Measurements from ENCODE around the gene MIGA2. TPM values are rescaled to one million over a fixed set of nuclear protein-coding genes. Genes with fewer than 3 reads are reported as not detected.
A peak's percentile ranks its signal among the peaks of the same experiment; 100 is the strongest.

MIGA2 gene
- total RNA-seq, 1 donor from 2014 or later = 19.7 TPM

DNA sequence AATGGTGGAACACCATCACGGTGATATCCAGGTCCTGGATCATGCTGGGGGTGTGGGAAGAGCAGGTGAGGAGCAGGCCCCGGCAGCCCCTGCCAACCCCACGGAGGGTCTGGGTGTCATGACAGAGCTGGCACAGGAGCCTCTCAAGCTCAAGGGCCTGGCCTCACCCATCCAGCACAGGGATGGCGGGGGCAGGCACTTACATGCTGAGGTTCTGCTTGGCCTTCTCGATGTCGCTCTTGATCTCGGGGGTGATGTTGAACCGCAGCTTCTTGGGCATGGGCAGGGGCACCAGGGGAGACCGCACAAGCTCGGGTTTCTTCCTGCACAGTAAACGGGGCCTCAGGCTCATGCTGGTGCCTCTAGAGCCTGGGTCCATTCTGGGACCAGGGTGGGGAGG is 61.9 kb downstream of the MIGA2 start:
- H3K27ac Mint-ChIP-seq (ENCODE audit: unreplicated experiment) = no peak overlapping the region
- H3K4me1 Mint-ChIP-seq (ENCODE audit: low read depth) = no peaks in the 10 kb centered on the region
- no peak for DNase-seq (ENCODE audit: low spot score)
- H3K4me3 Mint-ChIP-seq (ENCODE audit: unreplicated experiment) = no peak overlapping the region
- H3K36me3 Mint-ChIP-seq (ENCODE audit: low read depth) = peaks cover 12% of the 10 kb centered on the region
- TF ChIP-seq, protein P1, sequence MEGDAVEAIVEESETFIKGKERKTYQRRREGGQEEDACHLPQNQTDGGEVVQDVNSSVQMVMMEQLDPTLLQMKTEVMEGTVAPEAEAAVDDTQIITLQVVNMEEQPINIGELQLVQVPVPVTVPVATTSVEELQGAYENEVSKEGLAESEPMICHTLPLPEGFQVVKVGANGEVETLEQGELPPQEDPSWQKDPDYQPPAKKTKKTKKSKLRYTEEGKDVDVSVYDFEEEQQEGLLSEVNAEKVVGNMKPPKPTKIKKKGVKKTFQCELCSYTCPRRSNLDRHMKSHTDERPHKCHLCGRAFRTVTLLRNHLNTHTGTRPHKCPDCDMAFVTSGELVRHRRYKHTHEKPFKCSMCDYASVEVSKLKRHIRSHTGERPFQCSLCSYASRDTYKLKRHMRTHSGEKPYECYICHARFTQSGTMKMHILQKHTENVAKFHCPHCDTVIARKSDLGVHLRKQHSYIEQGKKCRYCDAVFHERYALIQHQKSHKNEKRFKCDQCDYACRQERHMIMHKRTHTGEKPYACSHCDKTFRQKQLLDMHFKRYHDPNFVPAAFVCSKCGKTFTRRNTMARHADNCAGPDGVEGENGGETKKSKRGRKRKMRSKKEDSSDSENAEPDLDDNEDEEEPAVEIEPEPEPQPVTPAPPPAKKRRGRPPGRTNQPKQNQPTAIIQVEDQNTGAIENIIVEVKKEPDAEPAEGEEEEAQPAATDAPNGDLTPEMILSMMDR (IDR thresholded peaks at IDR 0.05) = no peak
- no peaks in the 10 kb centered on the region for H3K27me3 Mint-ChIP-seq (ENCODE audit: low read depth)
- H3K9me3 Mint-ChIP-seq (ENCODE audit: low read depth) = no peaks in the 10 kb centered on the region

DNA sequence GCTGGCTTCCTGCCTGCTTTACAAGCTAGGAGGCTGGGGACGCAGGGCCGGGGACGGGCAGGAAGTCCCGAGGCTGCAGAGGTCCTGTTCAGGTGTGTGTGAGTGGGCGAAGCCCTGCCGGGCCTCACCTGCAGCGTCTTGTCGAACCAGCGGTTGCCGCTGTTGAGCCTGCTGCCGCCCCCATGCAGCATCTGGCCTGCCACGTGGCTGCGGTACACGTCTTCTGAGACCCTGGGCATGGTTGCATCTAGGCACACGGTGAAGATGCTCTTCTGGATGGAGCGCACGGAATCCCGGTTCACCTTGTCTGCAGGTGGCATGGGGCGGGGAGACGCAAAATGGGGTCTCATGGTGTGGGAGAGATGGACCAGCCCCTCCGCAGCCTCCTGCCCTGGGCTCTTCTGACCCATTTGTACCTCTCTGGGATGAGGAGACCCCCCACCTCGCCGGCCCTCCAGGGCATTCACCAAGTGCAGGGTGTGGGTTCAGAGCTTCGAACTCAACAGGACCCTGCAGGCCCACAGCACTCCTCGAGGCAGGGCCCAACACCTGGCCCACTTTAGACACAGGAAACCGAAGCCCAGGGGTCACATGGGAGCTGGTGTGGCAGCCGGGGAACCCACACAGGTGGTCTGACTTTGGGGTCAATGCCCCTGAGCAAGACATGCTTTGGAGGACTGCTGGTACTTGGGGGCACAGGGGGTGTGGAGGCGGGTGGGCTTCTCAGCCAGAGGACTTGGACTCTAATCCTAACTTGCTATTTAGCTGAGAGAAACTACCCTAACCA is 64.2 kb downstream of the MIGA2 start:
- no peak overlapping the region for H3K27ac Mint-ChIP-seq (ENCODE audit: unreplicated experiment)
- no peaks in the 10 kb centered on the region for H3K9me3 Mint-ChIP-seq (ENCODE audit: low read depth)
- H3K4me1 Mint-ChIP-seq (ENCODE audit: low read depth) = no peaks in the 10 kb centered on the region
- TF ChIP-seq, protein P1 (IDR thresholded peaks at IDR 0.05) = no peak
- H3K27me3 Mint-ChIP-seq (ENCODE audit: low read depth) = no peaks in the 10 kb centered on the region
- H3K36me3 Mint-ChIP-seq (ENCODE audit: low read depth) = peaks cover 14% of the 10 kb centered on the region
- no peak overlapping the region for H3K4me3 Mint-ChIP-seq (ENCODE audit: unreplicated experiment)
- DNase-seq (ENCODE audit: low spot score) = no peak

DNA sequence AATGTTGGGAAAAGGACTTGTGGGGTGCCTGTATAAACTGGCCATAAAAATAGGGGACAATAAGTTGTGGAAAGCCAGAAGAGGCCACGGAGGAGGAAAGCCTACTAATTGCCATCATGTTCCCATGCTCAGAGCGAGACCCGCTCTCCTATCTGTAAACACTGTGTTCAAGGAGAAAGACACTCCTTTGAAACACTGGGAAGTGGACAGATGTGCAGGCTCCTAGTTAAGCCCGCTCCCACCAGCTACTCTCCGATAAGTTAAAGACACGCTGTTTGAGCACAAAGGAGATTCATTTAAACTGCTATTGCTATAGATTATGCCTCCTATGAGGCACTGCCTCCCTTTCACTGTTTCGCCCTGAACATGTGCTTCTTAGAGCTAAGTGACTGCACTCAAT is 64.9 kb downstream of the MIGA2 start:
- TF ChIP-seq, protein P1 (IDR thresholded peaks at IDR 0.05) = no peak
- peaks cover 10% of the 10 kb centered on the region for H3K36me3 Mint-ChIP-seq (ENCODE audit: low read depth)
- no peak for DNase-seq (ENCODE audit: low spot score)
- no peaks in the 10 kb centered on the region for H3K27me3 Mint-ChIP-seq (ENCODE audit: low read depth)
- no peaks in the 10 kb centered on the region for H3K4me1 Mint-ChIP-seq (ENCODE audit: low read depth)
- no peaks in the 10 kb centered on the region for H3K9me3 Mint-ChIP-seq (ENCODE audit: low read depth)
- no peak overlapping the region for H3K27ac Mint-ChIP-seq (ENCODE audit: unreplicated experiment)
- H3K4me3 Mint-ChIP-seq (ENCODE audit: unreplicated experiment) = no peak overlapping the region

DNA sequence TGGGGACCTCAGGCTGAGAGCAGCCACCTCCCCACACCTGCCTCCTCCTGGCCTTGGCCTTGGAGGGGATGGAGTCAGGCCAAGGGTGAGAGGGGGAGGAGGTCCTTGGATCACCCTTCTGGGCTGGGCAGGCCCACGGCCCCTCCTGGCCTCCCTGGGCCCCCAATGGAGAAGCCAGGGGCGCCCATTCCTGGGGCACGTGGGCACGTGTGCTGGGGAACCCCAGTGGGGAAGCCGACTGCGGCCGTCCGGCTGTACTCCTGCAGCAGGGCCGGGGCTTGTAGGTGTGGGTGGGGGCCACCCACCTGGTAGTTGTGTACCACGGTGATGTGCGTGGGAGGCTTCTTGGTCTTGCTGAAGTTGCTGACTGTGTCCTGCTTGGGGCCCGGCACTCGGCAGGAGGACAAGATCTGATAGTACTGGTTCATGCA is 65.7 kb downstream of the MIGA2 start:
- no peak overlapping the region for H3K27ac Mint-ChIP-seq (ENCODE audit: unreplicated experiment)
- peaks cover 13% of the 10 kb centered on the region for H3K36me3 Mint-ChIP-seq (ENCODE audit: low read depth)
- DNase-seq (ENCODE audit: low spot score) = no peak
- H3K4me1 Mint-ChIP-seq (ENCODE audit: low read depth) = no peaks in the 10 kb centered on the region
- H3K27me3 Mint-ChIP-seq (ENCODE audit: low read depth) = no peaks in the 10 kb centered on the region
- H3K9me3 Mint-ChIP-seq (ENCODE audit: low read depth) = no peaks in the 10 kb centered on the region
- TF ChIP-seq, protein P1 (IDR thresholded peaks at IDR 0.05) = no peak
- H3K4me3 Mint-ChIP-seq (ENCODE audit: unreplicated experiment) = no peak overlapping the region

DNA sequence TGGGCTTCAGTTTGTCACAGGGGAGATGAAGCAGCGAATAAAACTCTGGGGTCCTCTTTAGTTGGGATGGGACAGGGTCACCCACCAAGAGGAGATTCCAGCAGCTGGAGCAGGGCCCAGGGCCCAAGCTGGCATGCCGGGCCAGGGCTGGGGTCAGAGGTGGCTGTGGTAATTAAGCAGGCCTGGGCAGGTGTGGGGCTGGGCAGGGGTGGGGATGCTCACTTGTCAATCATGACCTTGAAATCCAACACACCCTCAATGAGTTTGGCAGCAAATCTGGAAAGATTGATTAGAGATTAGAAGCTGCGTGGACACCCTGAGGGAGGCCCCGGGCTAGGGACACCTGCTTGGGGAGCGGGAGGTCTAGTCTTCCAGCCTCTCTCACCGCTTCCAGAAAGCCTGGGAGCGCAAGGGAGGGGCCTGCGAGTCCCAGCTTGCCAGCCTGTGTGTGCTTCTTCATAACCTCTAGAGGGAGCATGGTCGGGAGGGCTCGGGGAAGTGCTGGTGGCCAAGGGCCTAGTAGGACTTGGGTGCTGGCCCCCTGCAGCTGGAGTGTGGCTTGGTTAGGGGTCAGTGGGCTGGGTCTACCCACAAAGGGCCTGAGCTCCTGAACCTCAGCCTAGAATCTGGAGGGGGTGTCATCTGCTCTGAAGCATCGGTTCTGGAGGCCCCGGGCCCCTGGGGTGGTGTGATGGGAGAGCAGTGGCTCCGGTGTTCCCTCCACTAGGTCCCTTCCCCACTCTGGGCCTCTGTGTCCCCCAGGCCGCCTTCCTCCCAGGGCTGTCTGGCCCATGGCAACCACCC is 66.6 kb downstream of the MIGA2 start:
- Mint-ChIP-seq H3K27me3 (ENCODE audit: low read depth) (no peaks in the 10 kb centered on the region), H3K9me3 (ENCODE audit: low read depth) (no peaks in the 10 kb centered on the region), H3K27ac (ENCODE audit: unreplicated experiment) (no peak overlapping the region), H3K4me1 (ENCODE audit: low read depth) (no peaks in the 10 kb centered on the region), H3K36me3 (ENCODE audit: low read depth) (peaks cover 15% of the 10 kb centered on the region), H3K4me3 (ENCODE audit: unreplicated experiment) (no peak overlapping the region)
- TF ChIP-seq, protein P1 (IDR thresholded peaks at IDR 0.05) = peak; percentile 75
- DNase-seq (ENCODE audit: low spot score) = no peak
